Coronary artery (tissue), 2 donors: ENCODE measurements around the gene C1orf167.

Source experiments
- DNase-seq: peaks from one replicate; pipeline ENCODE4 v3.0.0-alpha.2; 2017; ENCODE audit warnings: low spot score
- H3K27ac ChIP-seq, 2 donors: fragments of 200-600 bp; sonication (generic); one replicate each; pipeline ENCODE4 v1.5.1; 2016 to 2019
- H3K4me3 ChIP-seq: fragments of 200-600 bp; sonication (generic); 2 replicates; pipeline ENCODE4 v1.5.1; 2016; ENCODE audit warnings: mild to moderate bottlenecking, moderate library complexity
- TF ChIP-seq, protein P1 (sequence below): fragments of 200-600 bp; sonication (generic); IDR thresholded peaks from one replicate; pipeline ENCODE4 v1.5.1; 2019; ENCODE audit warnings: antibody characterized with exemption

Gene C1orf167

DNA sequence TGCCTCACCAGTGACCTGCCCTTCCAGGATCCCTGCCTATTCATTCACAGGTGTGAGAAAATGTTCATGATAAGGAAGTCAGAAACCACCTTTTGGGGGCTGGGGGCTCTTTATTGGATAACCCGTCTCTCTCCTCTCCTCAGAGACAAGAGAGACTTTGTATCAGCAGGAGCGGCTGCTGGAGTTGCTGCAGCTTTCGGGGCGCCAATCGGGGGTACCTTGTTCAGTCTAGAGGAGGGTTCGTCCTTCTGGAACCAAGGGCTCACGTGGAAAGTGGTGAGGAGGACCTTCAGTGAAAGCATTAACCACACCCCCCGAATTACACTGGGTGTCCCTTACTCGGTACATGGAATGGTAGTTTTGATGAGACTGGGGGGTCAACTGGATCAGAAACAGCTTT lies 65.0 kb downstream of the C1orf167 start:
- TF ChIP-seq, protein P1, sequence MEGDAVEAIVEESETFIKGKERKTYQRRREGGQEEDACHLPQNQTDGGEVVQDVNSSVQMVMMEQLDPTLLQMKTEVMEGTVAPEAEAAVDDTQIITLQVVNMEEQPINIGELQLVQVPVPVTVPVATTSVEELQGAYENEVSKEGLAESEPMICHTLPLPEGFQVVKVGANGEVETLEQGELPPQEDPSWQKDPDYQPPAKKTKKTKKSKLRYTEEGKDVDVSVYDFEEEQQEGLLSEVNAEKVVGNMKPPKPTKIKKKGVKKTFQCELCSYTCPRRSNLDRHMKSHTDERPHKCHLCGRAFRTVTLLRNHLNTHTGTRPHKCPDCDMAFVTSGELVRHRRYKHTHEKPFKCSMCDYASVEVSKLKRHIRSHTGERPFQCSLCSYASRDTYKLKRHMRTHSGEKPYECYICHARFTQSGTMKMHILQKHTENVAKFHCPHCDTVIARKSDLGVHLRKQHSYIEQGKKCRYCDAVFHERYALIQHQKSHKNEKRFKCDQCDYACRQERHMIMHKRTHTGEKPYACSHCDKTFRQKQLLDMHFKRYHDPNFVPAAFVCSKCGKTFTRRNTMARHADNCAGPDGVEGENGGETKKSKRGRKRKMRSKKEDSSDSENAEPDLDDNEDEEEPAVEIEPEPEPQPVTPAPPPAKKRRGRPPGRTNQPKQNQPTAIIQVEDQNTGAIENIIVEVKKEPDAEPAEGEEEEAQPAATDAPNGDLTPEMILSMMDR, result no peak
- DNase-seq, result no peak
- Histone ChIP-seq H3K27ac (no peak overlapping the region), H3K4me3 (no peak overlapping the region)

DNA sequence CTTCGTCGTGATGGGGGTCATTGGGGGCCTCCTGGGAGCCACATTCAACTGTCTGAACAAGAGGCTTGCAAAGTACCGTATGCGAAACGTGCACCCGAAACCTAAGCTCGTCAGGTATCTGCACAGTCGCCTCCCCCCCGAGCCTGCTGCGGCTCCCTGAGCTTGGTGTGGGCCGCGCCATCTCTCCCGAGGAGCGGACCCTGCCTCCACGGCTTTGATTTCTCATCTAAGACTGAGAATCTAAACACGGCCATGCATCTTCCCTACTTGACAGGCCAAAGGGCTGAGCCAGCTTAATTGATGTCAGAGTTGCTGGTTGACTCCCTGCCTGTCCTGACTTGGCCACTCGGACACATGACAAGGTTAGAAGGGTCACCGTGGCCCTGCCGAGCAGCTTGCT lies 66.5 kb downstream of the C1orf167 start:
- TF ChIP-seq, protein P1, result no peak
- H3K4me3 ChIP-seq, result no peak overlapping the region
- H3K27ac ChIP-seq, result no peak overlapping the region
- no peak for DNase-seq

DNA sequence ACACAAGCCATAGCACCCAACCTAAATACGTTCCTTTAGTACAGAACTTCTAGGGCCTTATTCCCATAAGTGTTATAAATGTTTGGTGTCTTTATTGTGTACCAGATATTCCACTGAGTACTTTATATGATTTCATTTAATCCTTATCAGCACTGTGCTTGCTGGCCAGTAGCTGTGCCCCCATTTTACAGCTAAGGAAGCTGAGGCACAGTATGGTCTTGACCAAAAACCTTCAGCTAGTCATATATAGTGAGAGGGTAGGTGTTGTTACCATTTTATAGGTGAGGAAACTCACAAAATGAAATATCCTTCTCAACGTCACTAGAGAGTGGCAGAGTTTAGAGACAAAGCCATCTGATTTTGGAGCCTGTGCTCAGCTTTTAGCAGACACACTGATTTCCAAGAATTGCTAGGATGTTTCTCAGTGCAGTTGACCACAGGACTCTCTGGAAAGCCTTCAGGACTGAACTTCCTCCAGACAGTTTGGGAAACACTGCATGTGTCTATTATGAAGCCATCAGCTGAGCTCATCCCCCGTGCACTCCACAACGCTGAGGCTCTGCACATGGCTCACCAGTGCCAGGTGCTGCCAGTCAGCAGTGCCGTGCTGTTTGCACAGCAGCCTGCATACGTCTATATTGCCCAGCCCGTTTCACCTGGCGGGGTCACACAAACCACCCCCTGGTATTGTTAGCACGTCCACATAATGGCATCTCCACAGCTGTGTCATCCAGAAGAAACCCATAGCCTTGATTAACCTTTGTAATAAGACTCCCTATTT lies 70.1 kb downstream of the C1orf167 start:
- Histone ChIP-seq H3K27ac (no peak overlapping the region), H3K4me3 (no peak overlapping the region)
- DNase-seq, result no peak
- TF ChIP-seq, protein P1, result no peak

DNA sequence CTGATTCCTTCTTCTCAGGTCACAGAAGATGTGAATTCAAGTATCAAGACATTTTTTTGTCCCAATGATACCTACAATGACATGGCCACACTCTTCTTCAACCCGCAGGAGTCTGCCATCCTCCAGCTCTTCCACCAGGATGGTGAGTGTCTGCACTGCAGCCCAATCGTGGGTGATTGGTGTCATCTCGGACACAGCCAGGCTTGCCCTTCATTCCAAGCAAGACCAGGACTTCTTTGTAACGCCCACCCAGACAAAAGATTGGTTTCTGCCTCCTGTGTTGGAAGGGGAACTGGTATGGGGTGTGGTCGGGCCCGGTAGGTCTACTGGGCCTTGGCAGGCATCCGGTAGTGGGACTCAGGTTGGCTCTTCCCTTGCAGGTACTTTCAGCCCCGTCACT lies 71.5 kb downstream of the C1orf167 start:
- no peak overlapping the region for H3K27ac ChIP-seq
- TF ChIP-seq, protein P1, result no peak
- no peak for DNase-seq

DNA sequence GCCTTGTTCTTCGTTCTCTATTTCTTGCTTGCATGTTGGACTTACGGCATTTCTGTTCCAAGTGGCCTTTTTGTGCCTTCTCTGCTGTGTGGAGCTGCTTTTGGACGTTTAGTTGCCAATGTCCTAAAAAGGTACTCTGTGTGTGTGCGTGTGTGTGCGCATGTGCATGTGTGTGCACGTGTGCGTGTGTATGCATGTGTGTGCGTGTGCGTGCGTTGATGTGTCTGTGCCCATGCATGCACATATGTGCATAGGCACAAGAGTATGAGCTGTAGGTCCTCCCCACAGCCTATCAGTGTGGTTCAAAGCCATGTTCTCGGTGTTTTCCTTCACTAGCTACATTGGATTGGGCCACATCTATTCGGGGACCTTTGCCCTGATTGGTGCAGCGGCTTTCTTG lies 71.9 kb downstream of the C1orf167 start:
- no peak for DNase-seq
- TF ChIP-seq, protein P1, result no peak
- H3K27ac ChIP-seq, result no peak overlapping the region
- no peak overlapping the region for H3K4me3 ChIP-seq

More for the DNA sequence above, 71.5 kb downstream of the C1orf167 start:
- no peak overlapping the region for H3K4me3 ChIP-seq

DNA sequence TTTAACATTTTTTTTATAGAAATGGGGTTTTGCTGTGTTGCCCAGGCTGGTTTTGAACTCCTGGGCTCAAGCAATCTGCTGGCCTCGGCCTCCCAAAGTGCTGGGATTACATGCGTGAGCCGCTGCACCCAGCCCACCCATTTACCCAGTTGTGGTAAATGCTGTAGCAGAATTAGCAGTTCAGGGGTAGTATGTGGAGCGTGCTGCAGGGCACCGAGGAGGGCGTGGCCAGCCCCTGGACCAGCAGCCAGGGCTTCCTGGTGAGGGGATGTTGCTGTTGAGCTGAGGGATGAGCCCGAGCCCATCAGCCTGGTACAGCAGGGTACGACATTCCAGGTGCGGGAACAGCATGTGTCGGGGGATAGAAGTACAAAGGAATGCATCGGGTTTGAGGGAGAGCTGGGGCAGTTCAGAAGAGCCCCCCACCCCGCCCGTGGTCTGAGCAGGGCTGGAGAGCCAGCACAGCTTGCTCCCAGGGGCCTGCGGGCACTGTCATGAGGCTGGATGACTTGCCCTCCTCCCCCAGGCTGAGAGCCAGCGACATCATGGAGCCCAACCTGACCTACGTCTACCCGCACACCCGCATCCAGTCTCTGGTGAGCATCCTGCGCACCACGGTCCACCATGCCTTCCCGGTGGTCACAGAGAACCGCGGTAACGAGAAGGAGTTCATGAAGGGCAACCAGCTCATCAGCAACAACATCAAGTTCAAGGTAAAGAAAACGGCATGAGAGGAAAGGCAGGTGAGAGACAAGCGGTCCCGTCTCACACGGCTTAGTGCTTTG lies 73.6 kb downstream of the C1orf167 start:
- Histone ChIP-seq H3K27ac (no peak overlapping the region), H3K4me3 (no peak overlapping the region)
- TF ChIP-seq, protein P1, result no peak
- DNase-seq, result no peak
